Vagina (tissue), 2 donors: Measurements from ENCODE around the gene OR2Y1. TPM values are rescaled to one million over a fixed set of nuclear protein-coding genes. Genes with fewer than 3 reads are reported as not detected.

Source experiments
- DNase-seq, 2 donors: peaks; one replicate each; pipeline ENCODE4 v3.0.0-alpha.2; 2017; ENCODE audit errors: extremely low spot score in 2 of 2
- H3K27ac ChIP-seq: fragments of 200-600 bp; sonication (generic); one replicate; pipeline ENCODE4 v1.5.1; 2019
- H3K27me3 ChIP-seq: fragments of 200-600 bp; sonication (generic); one replicate; pipeline ENCODE4 v1.5.1; 2019
- H3K36me3 ChIP-seq, 2 donors: fragments of 200-600 bp; sonication (generic); one replicate each; pipeline ENCODE4 v1.5.1; 2017 to 2019
- H3K4me1 ChIP-seq: fragments of 200-600 bp; sonication (generic); one replicate; pipeline ENCODE4 v1.5.1; 2019
- H3K4me3 ChIP-seq, 2 donors: fragments of 200-600 bp; sonication (generic); 1 replicate in 1 of 2; 2 replicates in 1 of 2; pipeline ENCODE4 v1.5.1; 2016 to 2019
- H3K9me3 ChIP-seq: fragments of 200-600 bp; sonication (generic); one replicate; pipeline ENCODE4 v1.5.1; 2019
- CTCF ChIP-seq, 3 experiments: fragments of 450-650 bp in 2 of 3; fragments of 200-600 bp in 1 of 3; sonication (generic) in 1 of 3; IDR thresholded peaks; one replicate each; pipeline ENCODE4 v1.5.1; 2017 to 2019; ENCODE audit warnings: antibody characterized with exemption in 3 of 3, mild to moderate bottlenecking in 2 of 3, moderate library complexity in 2 of 3
- POLR2A ChIP-seq, 2 donors: fragments of 450-650 bp; IDR thresholded peaks; one replicate each; pipeline ENCODE4 v1.6.1; 2017; ENCODE audit warnings: antibody characterized with exemption in 2 of 2, mild to moderate bottlenecking in 2 of 2, moderate library complexity in 2 of 2
- POLR2AphosphoS5 ChIP-seq, 2 donors: sonication (generic); formaldehyde crosslinking; IDR thresholded peaks; one replicate each; pipeline ENCODE4 v1.9.0; 2017; ENCODE audit warnings: antibody characterized with exemption in 2 of 2, mild to moderate bottlenecking in 2 of 2, low read depth in 1 of 2; ENCODE audit not compliant: insufficient read depth in 1 of 2
- intact Hi-C: fragments of 100-400 bp; cut with DNase I; formaldehyde crosslinking; loops from one replicate; pipeline ENCODE4 v1.15.1; 2023
- total RNA-seq: library from RNA; depleted of rRNA; stranded (reverse); fragments of >200 nt; gene quantifications from one replicate; pipeline ENCODE4 v1.2.3, GENCODE V29; 2016

OR2Y1 gene
- total RNA-seq, 1 donor from 2014 or later = not detected

- H3K27me3 ChIP-seq = no peaks in the 10 kb centered on the region
- no peaks in the 10 kb centered on the region for H3K36me3 ChIP-seq
- intact Hi-C loops = no loop called here
- no peak overlapping the region for H3K4me3 ChIP-seq
- no peak for DNase-seq
- H3K9me3 ChIP-seq = no peaks in the 10 kb centered on the region
- H3K27ac ChIP-seq = no peak overlapping the region
- H3K4me1 ChIP-seq = no peaks in the 10 kb centered on the region
- TF ChIP-seq CTCF (IDR thresholded peaks at IDR 0.05) (no peak), POLR2AphosphoS5 (IDR thresholded peaks at IDR 0.05; ENCODE audit: insufficient read depth in 1 of 2, low read depth in 1 of 2) (no peak), POLR2A (IDR thresholded peaks at IDR 0.05) (no peak)
Measured at GRCh38 chr5:180699042-180699441, 40.8 kb downstream of the OR2Y1 start.

- no peaks in the 10 kb centered on the region for H3K4me1 ChIP-seq
- TF ChIP-seq POLR2A (IDR thresholded peaks at IDR 0.05) (no peak), POLR2AphosphoS5 (IDR thresholded peaks at IDR 0.05; ENCODE audit: insufficient read depth in 1 of 2, low read depth in 1 of 2) (no peak), CTCF (IDR thresholded peaks at IDR 0.05) (no peak)
- no peak overlapping the region for H3K27ac ChIP-seq
- no peaks in the 10 kb centered on the region for H3K27me3 ChIP-seq
- intact Hi-C loops = no loop called here
- DNase-seq = no peak
- H3K36me3 ChIP-seq = no peaks in the 10 kb centered on the region
- no peaks in the 10 kb centered on the region for H3K9me3 ChIP-seq
- no peak overlapping the region for H3K4me3 ChIP-seq
Measured at GRCh38 chr5:180696116-180696515, 43.7 kb downstream of the OR2Y1 start.

GRCh38 chr5:180692429-180692828 lies 47.4 kb downstream of the OR2Y1 start:
- no peak for DNase-seq
- intact Hi-C loops = no loop called here
- H3K27me3 ChIP-seq = no peaks in the 10 kb centered on the region
- no peaks in the 10 kb centered on the region for H3K4me1 ChIP-seq
- H3K4me3 ChIP-seq = no peak overlapping the region
- TF ChIP-seq CTCF (IDR thresholded peaks at IDR 0.05) = no peak
- TF ChIP-seq POLR2A (IDR thresholded peaks at IDR 0.05) = no peak
- TF ChIP-seq POLR2AphosphoS5 (IDR thresholded peaks at IDR 0.05; ENCODE audit: insufficient read depth in 1 of 2, low read depth in 1 of 2) = no peak
- no peaks in the 10 kb centered on the region for H3K36me3 ChIP-seq
- H3K27ac ChIP-seq = no peak overlapping the region
- no peaks in the 10 kb centered on the region for H3K9me3 ChIP-seq

GRCh38 chr5:180691046-180691445 lies 48.8 kb downstream of the OR2Y1 start:
- no peak for DNase-seq
- intact Hi-C loops = no loop called here
- Histone ChIP-seq H3K9me3 (no peaks in the 10 kb centered on the region), H3K4me1 (no peaks in the 10 kb centered on the region), H3K4me3 (no peak overlapping the region), H3K36me3 (no peaks in the 10 kb centered on the region), H3K27ac (no peak overlapping the region), H3K27me3 (no peaks in the 10 kb centered on the region)
- TF ChIP-seq POLR2A (IDR thresholded peaks at IDR 0.05) (no peak), POLR2AphosphoS5 (IDR thresholded peaks at IDR 0.05; ENCODE audit: insufficient read depth in 1 of 2, low read depth in 1 of 2) (no peak), CTCF (IDR thresholded peaks at IDR 0.05) (no peak)

GRCh38 chr5:180690562-180690961 lies 49.3 kb downstream of the OR2Y1 start:
- no peak for TF ChIP-seq POLR2A (IDR thresholded peaks at IDR 0.05)
- TF ChIP-seq POLR2AphosphoS5 (IDR thresholded peaks at IDR 0.05; ENCODE audit: insufficient read depth in 1 of 2, low read depth in 1 of 2) = no peak
- TF ChIP-seq CTCF (IDR thresholded peaks at IDR 0.05) = no peak
- no peak for DNase-seq
- H3K36me3 ChIP-seq = no peaks in the 10 kb centered on the region
- H3K27ac ChIP-seq = no peak overlapping the region
- no peak overlapping the region for H3K4me3 ChIP-seq
- intact Hi-C loops = no loop called here
- no peaks in the 10 kb centered on the region for H3K9me3 ChIP-seq
- H3K27me3 ChIP-seq = no peaks in the 10 kb centered on the region
- H3K4me1 ChIP-seq = no peaks in the 10 kb centered on the region
